Left kidney (tissue), 2 donors: ENCODE data around the gene ZMIZ1. TPM values are rescaled to one million over a fixed set of nuclear protein-coding genes. Genes with fewer than 3 reads are reported as not detected.
"Not testable (repeated sequence)": the region's sequence is repeated elsewhere in the genome, so short reads cannot be mapped to it uniquely, and the experiment has no call there.

Experiments
- DNase-seq: peaks from one replicate; pipeline ENCODE4 v3.0.0-alpha.2; 2013
- polyA plus RNA-seq: library from polyadenylated mRNA; unstranded; fragments of 120-200 nt; gene quantifications from one replicate; pipeline ENCODE4 v1.2.1, GENCODE V29; 2013; ENCODE audit not compliant: insufficient read length

The ZMIZ1 gene
- polyA plus RNA-seq, 1 donor: 70.2 TPM

- no peak for DNase-seq
Measured at GRCh38 chr10:79030705-79031104, 38.1 kb upstream of the ZMIZ1 start.

- DNase-seq: no peak
Measured at GRCh38 chr10:79031723-79032122, 37.0 kb upstream of the ZMIZ1 start.

GRCh38 chr10:79034271-79034876 is 34.4 kb upstream of the ZMIZ1 start:
- DNase-seq: no peak

GRCh38 chr10:79036416-79036815 is 32.4 kb upstream of the ZMIZ1 start:
- DNase-seq: not testable (repeated sequence)

- DNase-seq: no peak
Measured at GRCh38 chr10:79038104-79038840, 30.5 kb upstream of the ZMIZ1 start.

GRCh38 chr10:79038841-79039201 is 29.9 kb upstream of the ZMIZ1 start:
- DNase-seq: peak; percentile 69

DNA sequence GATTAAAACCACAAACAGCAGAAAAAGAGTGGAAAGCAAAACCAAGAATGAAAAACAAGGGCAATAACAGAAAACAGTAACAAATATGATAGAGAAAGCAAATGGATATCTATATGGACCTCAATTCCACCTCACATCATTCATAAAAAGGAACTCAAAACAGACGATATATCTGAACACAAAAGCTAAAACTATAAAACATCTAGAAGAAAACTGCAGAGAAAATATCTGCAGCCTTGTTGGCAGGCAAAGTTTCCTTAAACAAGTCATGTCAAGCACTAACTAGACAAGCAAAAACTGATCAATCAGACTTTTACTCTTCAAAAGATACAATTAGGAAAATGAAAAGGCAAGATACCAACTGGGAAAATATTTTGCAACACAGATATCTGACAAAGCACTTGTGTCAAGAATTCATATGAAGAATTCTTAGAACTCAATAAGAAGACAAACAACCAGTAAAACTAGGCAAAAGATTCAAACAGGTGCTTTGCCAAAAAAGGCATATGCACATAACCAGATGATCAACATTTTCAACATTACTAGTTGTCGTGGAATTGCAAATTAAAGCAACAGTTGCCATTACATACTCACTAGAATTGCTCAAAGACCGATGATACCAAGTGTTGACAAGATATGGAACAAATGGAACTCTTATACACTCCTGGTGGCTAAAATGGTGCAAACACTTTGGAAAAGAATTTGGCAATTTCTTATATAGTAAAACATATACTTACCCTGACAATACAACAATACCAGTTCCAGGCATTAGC is 25.9 kb upstream of the ZMIZ1 start:
- DNase-seq: no peak

DNA sequence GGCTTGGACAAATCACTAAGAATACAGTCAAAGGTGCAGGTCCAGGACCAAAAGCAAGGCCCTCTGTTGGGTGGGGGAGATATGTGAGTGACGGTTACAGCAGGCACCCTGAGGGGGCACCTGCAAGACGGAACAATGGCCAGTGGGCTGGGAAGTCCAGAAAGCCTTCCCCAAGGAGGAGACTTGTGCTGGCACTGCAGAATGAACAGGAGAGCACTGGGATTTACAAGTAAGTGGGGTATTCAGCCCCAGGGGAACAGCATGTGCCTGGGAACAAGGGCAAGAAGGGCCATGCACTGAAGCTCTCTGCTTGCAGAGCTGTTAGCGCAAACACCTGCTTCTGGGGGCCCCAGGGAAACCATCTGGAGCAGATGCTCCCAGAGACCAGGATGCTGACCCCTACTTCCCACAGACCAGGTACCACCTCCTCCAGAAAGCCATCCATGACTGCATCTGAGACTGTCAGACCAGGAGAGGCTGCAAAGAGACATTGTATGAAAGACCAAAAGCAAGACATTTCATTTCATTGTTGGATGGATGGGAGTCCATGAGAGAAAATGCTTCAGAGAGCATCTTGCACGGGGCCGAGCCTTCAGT is 24.6 kb upstream of the ZMIZ1 start:
- no peak for DNase-seq

DNA sequence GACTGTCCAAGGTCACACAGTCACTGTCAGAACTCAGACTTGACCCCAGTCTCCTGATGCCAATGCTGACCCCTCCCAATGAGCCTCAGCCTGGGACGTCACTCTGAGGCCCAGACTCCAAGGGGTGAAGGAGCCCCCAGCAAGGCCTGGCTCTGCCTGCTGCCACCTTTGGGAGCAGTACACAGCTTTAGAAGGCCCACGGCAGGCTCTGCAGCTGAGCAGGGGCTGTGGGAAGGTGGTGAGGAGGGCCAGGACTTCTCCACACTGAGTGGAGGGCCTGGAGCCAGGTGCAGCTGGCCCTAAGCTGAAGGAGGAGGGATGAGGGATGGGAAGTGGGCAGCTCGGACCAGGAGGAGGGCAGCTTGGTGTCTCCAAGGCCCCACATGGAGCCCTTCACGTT is 23.9 kb upstream of the ZMIZ1 start:
- no peak for DNase-seq

DNA sequence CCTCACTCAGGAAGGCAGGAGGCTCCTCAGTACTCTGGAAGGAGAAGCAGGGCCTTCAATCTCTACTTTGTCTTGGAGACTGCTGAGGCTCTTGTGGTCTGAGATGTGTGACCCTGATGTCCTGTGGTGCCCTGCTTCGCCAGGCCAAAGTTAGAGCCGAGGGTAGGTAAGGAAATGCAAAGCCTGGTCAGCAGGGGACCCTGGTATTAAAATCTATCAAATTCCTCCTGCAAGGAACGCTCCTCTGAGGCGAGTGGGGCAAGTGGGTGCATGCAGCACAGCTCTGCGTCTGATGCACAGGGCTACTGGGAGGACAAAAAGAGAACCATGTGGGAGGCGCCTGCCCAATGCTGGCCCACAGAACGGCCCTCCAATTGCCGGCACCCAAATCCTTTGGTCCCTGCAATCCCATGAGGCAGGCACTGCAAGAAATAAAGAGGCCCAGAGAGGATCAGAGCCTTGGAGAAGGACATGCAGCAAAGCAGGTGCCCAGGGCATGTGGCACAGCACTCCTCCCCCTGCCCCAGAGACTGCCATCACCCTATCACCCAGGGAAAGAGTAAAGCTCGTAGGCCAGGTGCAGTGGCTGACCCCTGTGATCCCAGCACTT is 23.1 kb upstream of the ZMIZ1 start:
- no peak for DNase-seq

GRCh38 chr10:79046326-79046725 is 22.4 kb upstream of the ZMIZ1 start:
- DNase-seq: no peak

DNA sequence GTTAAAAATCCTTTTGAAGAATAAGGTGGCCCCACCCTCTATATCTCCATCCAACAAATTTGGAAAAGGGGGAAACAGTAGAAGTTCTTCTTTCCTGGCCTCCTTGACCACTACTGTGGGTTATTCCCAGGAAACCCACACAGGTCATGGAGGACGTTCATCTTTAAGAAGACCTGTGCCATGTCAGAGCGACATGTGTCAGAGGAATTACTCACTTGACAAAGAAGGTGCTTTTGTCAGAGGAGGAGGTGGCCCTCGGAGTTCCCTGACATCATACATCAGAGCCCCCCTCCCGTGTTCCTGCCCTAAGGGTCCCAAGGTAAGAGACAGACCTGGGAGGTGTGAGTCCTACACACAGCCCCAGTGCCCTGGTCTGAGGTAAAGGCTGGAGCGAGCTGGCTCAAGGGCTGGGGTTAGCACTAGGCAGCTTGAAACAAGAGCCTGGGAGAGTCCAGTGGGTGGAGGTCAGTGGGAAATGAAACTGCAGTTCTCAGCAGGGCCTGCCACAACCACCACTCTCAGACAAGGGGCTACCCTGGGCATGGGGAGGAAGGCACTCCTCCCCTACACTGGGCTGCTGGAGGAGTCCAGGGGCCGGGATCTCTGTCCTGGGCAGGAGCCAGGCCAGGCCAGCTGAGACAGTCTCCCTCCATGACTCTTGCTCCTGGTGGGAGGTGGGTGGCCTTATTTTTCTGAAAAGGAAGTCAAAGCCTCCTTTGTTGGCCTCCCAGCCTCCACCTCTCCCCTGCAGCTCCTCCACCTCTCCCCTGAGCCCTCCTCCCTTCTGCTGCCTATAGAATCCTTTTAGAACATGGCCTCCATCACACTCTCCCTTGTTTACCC is 21.8 kb upstream of the ZMIZ1 start:
- no peak for DNase-seq

DNA sequence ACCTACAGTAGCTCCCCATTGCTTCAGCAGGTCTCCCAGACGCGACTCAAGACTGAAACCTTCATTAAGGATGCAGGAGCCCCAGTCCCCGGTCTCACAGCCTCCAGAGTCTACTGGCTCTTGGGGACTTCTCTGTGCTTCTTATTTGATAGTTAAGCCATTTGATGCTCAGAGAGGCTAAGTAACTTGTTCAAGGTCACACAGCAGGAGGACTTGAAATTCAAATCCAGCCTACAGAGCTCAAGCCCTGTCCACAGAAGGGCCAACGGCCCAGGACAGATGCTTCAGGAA is 21.2 kb upstream of the ZMIZ1 start:
- no peak for DNase-seq

GRCh38 chr10:79047875-79048638 is 20.7 kb upstream of the ZMIZ1 start:
- DNase-seq: no peak

DNA sequence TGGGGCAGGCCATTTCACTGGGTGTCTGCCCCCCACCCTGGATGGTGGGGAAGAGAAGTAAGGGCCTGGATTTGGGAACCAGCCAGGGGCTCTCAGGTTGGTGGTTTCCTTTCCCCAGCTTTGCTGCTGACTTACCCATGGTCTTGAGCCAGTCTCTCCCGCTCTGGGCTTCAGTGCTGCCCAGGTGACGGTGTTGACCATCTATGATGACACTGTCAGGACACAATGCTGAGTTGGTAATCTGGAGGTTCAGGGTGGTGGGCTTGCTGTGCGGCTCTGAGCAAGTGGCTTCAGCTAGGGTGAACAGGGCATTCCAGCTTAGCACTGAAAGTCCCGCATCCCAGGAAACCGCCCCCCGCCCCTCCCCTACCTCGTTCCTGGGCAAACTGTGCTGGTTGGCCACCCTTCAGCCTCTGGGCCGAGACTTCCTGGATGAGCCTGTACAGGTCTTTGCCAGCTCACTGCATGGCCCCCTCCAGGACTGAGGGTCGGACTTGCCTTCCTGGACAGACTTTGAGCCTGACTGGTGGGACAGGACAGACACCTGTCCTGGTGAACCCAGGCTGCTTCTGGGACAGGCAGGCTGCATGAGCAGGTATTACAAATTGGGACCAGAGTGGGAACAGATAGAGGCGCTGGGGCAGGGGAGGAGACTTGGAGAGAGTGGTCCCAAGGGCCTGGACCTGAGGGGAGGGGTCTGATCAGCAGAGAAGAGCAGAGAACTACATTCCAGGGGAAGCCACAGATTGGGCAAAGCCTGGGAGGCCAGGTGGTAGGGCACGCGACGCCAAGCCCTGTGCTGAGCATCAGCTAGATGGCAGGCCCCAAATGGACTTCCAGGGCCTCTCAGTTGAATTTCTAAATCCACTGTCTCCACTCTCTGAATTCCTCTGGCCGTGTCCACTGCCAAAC is 19.9 kb upstream of the ZMIZ1 start:
- no peak for DNase-seq

DNA sequence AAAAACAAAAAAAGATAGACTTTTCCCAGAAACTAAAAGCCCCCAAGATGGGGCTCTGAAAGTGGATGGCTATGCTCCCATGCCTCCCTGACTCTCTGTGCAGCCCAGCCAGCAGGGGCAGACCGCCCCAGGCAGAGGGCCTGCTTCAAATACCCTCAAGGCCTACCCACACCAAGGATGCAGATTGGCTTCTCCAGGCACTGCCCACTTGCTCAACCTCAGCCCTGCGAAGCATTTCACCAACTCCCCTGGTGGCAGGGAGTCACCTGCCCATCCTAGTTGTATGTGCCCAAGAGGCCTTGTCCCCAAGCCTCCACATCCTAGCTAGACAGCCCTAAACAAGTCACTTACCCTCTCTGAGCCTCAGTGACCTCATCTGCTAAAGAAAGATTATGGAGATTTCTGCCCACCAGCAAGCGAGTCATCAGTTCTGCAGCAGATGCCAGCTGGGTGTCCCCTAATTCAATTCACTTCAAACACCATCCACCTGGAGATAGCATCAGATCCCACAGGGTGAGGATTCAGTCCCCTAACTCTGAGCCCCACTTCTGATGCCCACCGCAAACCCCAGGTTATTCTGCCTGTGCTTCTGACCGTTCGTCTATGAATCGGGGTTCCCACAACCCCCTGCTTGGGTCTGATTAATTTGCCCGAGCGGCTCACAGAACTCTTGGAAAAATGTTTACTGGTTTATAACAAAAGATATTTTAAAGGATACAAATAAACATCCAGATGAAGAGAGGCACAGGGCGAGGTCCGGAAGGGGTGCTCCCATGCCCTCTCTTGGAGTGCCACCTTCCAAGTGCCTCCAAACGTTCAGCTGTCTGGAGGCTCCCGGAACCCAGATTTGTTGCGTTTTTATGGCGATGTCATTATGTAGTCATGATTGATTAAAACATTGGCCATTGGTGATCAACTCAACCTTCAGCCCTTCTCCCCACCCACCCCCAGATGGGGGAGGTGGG is 18.6 kb upstream of the ZMIZ1 start:
- no peak for DNase-seq

GRCh38 chr10:79050896-79051555 is 17.7 kb upstream of the ZMIZ1 start:
- no peak for DNase-seq

- no peak for DNase-seq
Measured at GRCh38 chr10:79051766-79052165, 17.0 kb upstream of the ZMIZ1 start.
